Stomach (tissue), 4 donors: ENCODE data around the gene TMOD4.

Source experiments
- EP300 ChIP-seq: sonication (generic); formaldehyde crosslinking; IDR thresholded peaks from one replicate; pipeline ENCODE4 v1.6.1; 2017; ENCODE audit warnings: antibody characterized with exemption
- POLR2A ChIP-seq, 4 donors: fragments of 450-650 bp; IDR thresholded peaks; one replicate each; pipeline ENCODE4 v1.6.1; 2016; ENCODE audit warnings: antibody characterized with exemption in 4 of 4, control low read depth in 2 of 4, mild to moderate bottlenecking in 1 of 4, moderate library complexity in 1 of 4
- POLR2AphosphoS5 ChIP-seq, 3 donors: sonication (generic); formaldehyde crosslinking; IDR thresholded peaks; one replicate each; pipeline ENCODE4 v1.6.1; 2016; ENCODE audit warnings: antibody characterized with exemption in 3 of 3
- TF ChIP-seq, protein P1 (sequence below), 7 experiments: fragments of 450-650 bp in 4 of 7; fragments of 200-600 bp in 3 of 7; sonication (generic) in 3 of 7; IDR thresholded peaks; one replicate each; pipeline ENCODE4 v1.5.1; 2016 to 2019; ENCODE audit warnings: antibody characterized with exemption in 7 of 7, control low read depth in 2 of 7, mild to moderate bottlenecking in 1 of 7

- TF ChIP-seq, protein P1, sequence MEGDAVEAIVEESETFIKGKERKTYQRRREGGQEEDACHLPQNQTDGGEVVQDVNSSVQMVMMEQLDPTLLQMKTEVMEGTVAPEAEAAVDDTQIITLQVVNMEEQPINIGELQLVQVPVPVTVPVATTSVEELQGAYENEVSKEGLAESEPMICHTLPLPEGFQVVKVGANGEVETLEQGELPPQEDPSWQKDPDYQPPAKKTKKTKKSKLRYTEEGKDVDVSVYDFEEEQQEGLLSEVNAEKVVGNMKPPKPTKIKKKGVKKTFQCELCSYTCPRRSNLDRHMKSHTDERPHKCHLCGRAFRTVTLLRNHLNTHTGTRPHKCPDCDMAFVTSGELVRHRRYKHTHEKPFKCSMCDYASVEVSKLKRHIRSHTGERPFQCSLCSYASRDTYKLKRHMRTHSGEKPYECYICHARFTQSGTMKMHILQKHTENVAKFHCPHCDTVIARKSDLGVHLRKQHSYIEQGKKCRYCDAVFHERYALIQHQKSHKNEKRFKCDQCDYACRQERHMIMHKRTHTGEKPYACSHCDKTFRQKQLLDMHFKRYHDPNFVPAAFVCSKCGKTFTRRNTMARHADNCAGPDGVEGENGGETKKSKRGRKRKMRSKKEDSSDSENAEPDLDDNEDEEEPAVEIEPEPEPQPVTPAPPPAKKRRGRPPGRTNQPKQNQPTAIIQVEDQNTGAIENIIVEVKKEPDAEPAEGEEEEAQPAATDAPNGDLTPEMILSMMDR (IDR thresholded peaks at IDR 0.05), result no peak
- no peak for TF ChIP-seq EP300
- TF ChIP-seq POLR2A (IDR thresholded peaks at IDR 0.05), result no peak
- TF ChIP-seq POLR2AphosphoS5 (IDR thresholded peaks at IDR 0.05), result no peak
These were observed 17.0 kb downstream of the TMOD4 start for GRCh38 chr1:151158751-151159251.
